HG03025 (cell line): ENCODE data around the gene HCN4.

ENCODE experiments used
- ATAC-seq: cut with Tn5 transposase; IDR thresholded peaks from one replicate; pipeline ENCODE4 v1.9.1; 2021; ENCODE audit warnings: mild to moderate bottlenecking, moderate library complexity; ENCODE audit not compliant: unreplicated experiment, low FRiP score

HCN4 gene

DNA sequence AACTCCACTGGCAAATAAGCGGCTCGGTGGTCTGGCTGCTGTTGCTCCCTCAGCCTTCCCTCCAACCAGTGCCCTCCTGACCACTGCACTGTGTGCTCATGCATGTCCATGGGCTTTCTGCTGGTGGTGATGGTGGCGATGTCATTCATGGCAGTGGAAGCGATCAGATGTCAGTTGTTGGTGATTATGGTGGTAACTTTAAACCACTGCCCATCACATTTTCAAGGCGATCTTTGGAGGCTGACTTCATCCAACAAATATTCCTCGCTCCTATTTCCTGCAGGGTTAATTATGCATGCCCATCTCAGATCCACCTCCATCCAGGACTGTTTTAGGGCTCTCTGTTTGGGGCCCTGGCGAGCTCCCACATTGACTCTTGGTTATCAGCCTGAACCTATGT is 13.4 kb upstream of the HCN4 start:
- no peak for ATAC-seq

DNA sequence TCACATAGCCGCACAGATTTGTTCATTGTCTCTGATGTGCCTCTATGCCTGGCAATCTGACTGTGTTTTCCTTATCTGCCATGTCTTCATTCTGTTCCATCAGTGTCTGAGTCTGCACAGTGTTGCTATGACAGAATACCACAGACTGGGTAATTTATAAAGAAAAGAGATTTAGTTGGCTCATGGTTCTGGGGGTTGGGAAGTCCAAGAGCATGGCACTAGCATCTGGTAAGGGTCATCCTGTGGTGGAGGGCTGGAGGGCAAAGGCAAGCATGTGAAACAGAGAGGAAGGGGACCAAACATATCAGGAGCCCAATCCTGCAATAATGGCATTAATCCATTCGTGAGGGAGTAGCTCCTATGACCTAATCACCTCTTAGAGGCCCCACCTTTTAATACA is 11.9 kb upstream of the HCN4 start:
- no peak for ATAC-seq

DNA sequence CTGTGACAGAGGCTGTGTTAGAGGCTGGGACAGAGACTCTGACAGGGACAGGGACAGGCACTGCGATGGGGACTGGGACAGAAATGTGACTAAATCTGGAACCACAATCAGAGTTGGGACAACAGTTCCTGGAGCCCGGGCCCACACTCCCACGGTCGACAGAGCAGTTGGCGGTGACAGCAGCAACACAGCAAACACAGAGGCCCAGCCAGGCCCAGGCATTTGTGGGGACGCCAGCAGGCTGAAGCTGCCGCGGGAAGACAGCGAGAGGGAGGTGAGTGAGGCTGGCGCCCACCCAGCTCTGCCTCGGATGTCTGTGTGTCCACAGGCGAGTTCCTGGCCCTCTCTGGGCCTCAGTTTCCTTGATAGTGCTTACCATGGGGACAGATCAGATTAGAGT is 9.3 kb upstream of the HCN4 start:
- no peak for ATAC-seq

DNA sequence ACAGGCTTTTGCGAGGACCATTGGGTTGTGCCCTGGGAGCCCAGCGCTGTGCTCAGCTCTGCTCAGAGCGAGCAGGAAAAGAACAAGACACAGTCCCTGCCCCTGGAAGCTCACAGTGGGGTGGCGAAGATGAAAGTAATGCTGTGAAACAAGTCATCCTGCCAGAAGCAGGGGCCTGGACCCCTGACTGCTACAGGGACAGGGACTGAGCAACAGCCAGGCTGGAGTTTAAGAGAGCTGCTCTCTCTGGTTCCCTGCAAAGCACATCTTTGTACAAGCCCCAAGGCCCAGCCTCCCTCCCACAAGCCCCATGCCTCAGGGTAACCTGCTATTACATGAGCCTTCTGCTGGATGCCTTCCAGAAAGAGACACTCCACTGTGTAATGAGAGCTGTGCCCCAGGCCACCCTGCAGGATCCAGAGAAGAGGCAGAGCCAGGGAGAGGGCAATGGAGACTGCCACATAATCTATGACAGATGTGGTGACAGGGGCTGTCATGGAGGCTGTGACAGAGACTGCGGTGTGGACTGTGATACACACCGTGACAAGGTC is 7.1 kb upstream of the HCN4 start:
- no peak for ATAC-seq

DNA sequence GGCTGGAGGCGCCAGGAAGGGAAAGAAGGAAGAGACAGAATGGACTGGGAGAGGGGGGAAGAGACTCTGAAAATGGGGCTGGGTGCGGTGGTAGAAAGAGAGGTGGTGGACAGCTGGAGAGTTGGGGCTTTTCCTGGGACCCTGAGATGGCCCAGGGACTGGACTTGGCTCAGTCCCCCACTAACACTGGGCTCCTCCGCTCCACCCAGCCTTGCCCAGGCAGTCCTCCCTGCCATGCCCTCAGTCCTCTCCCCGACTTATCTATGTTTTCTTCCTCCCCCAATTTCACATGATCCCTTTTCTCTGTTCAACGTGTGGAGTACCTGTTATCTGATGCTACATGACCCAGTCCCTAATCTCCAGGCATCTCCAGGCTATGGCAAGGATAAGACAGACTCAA is 6.3 kb upstream of the HCN4 start:
- no peak for ATAC-seq

DNA sequence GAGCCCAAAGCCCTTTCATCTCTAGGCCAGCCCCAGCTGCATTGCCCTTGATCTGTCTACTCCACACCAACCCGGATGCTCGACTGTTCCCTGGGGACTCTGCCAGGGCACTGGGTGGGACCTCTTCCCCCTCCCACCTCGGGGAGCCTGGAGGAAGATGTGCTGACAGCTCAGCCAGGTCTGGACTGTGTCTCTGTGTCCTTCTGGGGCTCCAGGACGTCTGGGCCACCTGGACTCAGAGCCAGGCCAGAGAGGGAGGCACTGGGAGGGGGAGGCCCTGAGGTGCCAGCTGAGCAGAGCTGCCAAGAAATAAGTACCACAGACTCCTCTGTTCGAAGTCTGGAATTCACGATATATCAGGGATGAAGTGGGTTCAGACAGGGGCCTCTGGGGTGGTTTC is 5.8 kb upstream of the HCN4 start:
- ATAC-seq: no peak

DNA sequence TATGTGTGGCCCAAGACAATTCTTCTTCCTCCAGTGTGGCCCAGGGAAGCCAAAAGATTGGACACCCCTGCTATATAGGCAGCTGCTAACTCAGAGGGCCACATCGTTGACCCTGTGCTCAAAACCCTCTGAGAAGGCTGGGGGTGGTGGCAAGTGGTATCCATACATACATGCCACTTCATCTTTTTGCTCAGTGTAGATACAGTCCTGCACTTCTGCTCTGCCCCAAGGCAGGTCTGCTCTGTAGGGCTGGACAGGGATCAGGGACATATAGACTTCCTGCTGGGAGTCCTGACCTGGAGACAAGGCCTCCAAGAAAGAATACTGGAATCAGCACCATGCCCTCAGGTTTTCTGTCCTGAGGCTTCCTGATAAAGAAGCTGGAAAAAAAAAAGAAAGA is 4.5 kb upstream of the HCN4 start:
- no peak for ATAC-seq

DNA sequence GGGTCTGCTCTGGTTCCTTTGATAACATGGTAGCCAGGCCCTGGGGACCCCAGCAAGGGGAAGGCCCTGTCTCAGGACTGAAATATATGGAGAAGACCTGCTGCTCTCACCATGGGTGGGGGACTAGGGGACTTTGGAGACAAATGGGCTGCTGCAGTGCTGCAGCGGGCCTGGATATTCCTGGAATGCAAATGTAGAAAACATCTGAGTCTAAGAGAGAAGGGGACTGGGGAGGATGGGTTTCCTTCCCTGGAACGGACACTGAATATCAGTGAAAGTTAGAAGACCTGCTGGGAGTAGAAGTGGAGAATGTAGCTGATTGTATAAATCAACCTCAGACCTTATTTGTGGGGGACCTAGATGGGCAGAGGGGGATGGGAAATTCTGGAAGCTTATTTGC is 3.1 kb upstream of the HCN4 start:
- ATAC-seq: no peak

DNA sequence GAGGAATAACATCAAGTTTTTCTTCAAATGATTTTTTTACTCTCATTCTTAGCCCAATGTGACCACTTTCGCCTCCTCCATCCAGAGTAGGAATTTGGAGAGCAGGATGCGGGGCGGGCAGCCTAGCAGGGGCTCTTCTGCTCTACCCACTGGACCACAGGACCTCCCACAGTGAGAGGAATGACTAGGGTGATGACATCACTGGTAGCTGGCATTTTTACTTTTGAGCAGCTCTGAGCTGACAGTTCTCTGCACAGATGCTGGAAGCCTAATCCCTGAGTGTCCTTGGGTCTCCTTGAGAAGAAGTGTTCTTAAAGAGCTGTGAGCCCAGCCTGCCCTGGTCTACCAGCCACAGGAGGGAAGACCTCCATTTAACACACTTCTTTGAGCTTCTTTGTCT is 1.4 kb upstream of the HCN4 start:
- no peak for ATAC-seq

DNA sequence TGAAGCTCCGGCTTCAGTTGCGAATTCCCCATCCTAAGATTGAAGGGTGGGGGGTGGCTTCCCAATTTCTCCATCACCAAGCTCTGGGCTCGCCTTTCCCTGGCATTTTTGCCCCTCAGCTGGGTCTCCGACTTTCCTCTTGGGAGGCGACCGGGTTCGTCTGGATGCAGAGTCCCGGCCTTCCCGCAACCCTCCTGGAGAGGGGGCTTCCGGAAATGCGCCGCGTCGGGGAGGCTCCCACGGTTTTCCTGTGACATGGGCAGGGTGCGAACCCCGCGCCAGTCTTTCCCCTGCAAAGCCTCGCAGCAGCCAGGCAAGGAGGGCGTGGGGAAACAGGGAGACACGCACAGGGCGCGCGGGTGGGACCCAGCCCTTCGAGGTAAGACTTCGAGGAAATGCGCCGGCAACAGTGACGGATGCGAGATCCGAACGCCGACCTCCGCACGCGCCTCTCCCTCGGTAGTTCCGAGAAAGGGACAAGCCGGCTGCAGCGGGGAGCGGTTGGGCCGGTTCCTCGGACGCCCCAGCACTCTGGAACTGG is 466 bp upstream of the HCN4 start:
- ATAC-seq: no peak

DNA sequence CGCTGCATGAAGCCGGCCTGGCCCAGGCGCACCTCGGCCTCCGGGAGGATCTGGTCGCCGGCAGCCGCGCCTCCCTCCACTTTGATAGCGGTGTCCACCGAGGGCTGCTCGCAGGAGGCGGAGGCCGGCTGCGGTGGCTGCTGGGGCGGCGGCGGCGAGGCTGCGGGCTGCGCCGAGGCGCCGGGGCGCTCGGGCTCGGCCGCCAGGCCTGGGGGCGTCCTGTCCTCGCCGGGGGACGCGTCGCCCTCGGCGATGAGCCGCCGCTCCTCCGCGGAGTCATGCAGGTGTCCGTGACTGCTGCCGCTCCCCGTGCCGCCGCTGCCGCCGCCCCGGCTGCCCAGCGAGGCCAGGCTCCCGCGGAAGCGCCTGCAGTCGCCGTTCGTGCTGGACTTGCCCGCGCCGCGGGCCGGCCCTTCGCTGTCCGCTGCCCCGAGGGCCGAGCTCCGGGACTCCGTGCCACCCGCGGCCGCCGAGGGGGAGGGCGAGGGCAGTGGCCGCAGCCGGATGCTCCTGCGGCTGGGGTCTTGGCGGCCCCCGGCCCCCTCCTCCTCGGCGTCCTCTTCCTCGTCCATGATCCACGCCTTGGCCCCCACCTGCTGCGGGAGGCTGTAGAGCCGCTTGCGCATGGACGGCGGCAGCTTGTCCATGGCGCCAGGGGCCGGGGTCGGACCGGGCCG is 996 bp downstream of the HCN4 start:
- ATAC-seq: no peak

DNA sequence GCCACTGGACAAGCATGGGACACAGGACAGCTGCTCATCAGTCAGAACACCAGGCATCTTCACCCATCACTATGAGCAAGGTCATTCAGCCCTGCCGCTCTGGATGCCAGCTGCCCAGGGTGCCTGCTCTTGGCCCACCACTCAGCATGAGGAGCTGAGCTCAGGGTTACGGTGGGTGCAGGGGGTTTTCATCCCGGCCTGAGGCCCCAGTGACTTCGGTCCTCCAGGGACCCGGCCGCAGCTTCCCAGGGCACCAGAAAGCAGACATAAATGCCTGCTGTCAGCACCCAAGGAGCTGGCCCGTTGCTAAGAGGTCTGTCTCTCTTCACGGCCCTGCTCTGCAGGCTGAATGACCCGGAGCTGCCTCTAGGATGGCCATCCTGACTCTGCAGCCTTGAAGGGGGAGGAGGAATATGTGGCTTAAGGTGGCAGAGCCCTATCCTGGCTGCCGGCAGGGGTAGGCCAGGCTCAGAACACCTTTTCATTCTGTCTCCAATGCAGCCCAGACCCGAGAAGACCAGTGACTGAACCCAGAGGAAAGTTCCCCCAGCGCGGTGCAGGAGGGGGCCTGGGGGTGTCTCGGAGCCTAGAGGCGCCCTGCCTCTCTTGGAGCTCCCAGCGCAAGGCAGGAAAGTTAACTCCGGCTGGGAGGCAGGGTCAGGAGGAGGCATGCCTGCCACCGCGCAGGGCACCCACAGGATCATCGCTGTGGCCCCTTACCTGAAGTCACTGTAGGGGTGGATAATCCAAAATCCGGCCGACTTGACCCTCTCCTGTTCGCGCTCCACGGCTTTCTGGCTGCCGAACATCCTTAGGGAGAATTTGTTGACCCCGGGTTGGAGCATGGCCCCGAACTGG is 1.8 kb downstream of the HCN4 start:
- ATAC-seq: no peak

DNA sequence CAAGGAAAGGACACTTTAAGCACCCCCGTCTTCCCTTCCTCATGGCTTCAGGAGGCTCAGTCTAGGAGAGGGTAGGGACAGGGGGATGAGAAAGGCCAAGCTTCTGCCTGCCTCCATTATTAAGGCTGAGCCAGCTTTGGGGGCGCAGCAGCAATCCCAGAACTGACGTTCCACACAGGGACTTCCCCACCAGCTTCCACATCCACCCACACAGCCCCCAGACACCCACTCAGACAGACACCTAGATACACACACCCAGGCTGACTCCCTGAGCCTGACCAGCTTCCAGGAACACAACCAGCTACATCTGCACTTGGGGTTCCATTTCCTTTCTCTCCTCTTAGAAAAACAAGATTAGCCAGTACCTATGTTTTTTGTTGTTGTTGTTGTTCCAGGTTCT is 4.7 kb downstream of the HCN4 start:
- no peak for ATAC-seq

DNA sequence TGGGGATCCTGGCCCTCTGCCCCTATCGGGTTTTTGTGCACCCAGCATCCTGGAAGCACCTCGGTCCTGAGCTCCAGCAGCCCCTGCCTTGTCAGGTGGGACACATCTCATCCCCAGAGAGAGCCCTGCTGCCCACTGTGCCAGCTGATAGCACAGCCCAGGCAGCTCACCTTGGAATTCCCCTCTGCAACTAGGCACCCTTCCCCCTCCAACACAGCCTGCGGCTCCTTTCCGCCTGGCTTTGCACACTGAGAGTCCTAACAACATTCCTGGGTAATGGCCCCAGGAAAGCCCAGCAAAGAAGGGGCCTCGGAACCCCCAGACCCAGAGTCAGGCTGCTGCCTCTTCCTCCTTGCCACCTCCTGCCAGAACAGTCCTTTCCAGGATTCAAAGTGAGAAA is 5.9 kb downstream of the HCN4 start:
- ATAC-seq: no peak

DNA sequence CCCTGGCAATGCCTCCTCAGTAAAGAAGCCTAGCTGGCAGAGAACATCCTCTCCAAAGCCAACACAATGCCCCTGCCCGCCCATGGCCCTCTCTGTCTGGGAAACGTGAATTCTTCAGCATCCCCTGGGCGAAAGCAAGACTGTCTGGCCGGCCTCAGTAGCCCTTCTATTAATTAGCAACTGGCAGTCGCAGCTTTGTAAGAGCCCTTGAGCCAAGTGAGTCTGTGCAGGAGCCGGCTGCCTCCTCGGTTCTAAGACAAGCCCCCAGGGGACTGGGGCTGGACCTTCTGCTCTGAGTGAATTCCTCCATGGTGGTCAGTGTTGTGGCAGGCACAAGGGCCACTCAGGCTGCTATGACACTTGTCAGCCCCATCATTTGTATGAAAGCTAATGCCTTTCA is 7.4 kb downstream of the HCN4 start:
- ATAC-seq: no peak

DNA sequence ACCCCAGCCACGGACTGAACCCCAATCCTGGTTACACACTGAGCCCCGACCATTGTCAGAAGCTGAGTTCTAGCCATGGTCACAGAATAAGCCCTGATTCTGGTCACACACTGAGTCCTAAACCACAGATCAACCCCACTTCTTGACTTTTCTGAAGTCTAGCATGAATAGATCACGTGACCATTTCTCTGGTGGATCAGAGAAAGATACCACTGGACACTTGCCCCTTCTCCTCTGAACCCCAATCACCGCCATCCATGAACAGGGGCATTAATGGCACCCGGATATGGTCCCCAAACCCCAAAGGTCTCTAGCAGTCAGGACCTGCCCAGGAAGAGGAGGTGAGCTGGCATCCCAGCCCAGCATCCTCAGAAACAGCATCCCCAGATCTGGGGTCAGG is 9.1 kb downstream of the HCN4 start:
- ATAC-seq: no peak

DNA sequence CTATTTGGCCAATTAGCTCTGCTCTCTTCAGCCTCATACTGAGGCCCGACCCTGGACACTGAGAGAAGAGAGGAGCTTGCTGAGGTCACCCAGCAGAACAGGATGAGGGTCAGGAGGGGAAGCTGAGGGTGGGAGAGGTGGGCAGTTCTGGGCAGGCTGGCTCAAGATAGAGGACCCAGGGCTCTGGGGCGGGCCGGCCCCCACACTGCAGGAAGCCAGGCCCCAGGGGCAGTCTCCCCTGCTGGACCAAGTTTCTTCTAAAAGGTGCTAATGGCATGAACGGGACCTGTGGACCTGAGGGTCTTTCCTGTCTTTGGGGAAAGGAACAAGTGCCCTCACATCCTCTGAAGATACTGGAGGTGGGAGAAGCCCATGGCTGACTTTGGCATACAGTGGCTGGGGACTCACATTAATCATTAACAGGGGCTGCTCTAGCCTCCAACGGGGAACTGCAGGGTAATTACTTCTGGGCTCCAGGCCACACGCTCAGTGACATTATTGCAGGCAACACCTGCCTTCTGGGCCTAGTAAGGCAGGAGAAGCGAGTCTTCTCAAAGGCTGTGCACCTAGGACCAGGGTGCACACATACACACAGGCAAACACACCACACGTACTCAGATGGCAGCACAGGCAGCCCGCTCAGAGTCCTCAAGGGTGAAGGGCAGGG is 10.6 kb downstream of the HCN4 start:
- ATAC-seq: no peak

DNA sequence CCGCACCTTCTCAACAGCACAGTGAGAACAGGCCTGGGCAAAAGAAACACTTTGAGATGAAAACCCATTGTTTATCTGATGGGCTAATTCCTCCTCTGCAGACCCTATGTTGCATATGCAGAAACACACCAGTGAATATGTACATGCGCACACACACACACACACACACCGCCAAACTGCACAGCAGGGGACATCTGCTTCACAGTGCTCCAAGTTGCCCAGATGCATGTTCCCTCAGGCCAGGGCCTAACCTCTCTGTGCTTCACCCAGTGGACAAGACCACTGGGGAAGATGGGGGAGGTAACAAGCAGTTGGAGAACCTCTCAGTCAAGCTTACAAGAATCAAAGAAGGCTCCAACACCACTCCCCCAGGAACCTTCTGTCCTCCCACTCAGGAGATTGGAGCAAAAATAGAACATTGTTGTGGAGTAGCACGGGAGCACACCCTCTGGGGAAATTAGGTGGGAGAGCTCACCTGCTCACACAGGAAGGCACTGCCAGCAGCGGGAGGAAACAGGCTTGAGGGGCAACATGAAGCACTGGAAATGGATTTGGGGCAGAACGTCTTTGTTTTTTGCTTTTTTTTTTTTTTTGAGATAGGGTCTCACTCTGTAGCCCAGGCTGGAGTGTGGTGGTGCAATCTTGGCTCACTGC is 13.0 kb downstream of the HCN4 start:
- ATAC-seq: no peak

DNA sequence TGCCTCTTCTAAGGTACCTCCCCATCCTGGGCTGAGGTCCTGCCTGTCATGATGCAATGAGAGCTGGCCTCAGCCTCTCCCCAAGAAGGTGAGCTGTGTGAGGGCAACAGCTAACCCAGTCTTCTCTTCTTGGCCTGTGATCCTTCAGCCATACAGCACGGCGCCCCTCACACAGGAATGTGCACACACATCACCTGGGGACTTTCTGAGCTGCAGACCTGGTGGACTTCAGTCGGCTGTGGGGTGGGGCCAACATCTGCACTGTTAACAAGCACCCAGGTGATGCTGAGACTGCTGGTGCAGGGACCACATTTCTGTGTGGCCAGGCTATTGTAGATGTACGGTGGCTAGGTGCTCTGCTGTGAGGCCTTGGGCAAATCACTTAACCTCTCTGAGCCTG is 14.5 kb downstream of the HCN4 start:
- ATAC-seq: no peak

DNA sequence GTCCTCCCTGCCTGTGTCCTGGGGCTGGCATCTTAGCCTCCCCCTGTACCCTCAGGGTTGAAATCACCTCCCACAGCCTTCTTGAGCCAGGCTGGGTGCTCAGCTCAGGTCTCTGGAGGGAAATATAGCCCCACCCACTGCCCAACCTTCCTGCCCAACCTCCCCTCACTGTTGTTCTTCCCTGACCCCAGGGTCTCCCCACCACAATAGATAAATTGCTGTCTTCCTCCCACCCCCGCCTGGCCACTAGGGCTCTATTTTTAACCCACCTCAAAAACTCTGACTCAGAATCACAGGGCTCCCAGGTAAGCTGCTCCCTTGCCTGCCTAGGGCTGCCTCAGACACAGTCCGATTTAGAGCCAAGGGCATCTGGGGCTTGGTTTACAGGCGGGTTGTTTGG is 15.0 kb downstream of the HCN4 start:
- ATAC-seq: no peak

DNA sequence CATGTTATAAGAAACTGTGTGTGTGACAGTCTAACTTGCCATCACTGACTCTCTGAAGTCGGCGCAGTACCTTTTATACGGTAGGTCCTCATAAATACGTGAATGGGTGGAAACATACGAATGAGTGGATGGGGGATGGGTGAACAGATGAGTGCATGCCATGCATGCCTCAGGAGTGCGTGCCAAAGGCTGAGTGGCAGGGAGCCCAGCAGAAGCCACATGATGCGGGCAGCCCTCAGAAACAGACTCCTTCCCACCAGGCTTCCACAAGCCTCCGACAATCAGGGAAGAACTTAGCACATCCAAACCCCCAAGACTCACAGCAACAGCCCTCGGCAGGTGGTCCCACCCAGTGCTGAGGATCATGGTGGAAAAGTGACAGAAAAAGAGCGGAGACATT is 16.7 kb downstream of the HCN4 start:
- no peak for ATAC-seq
